SK-N-SH (cell line): ENCODE measurements around the gene BRI3. TPM values are rescaled to one million over a fixed set of nuclear protein-coding genes. Genes with fewer than 3 reads are reported as not detected.

Experiments
- CTCF ChIA-PET: fragments of 300-600, 350-600 bp; formaldehyde crosslinking; extraction: SDS; loops from one replicate; lab custom pipeline; 2021; lab: Yijun Ruan, JAX
- POLR2A ChIA-PET: fragments of 350-600 bp; sonication (Branson Sonifier 250); formaldehyde crosslinking; extraction: SDS; loops from one replicate; lab custom pipeline; 2020; ENCODE audit warnings: antibody characterized with exemption, inconsistent platforms; lab: Yijun Ruan, JAX
- DNase-seq: peaks from one replicate; pipeline ENCODE4 v3.0.0; 2012
- H2AFZ ChIP-seq: fragments of 200-600 bp; sonication (generic); 2 replicates; pipeline ENCODE4 v1.8.1; 2016; ENCODE audit warnings: antibody characterized with exemption, mild to moderate bottlenecking, low read depth
- H3F3A ChIP-seq: fragments of 200-600 bp; sonication (generic); replicated peaks from 2 replicates; pipeline ENCODE3; 2016; ENCODE audit warnings: antibody characterized with exemption, mild to moderate bottlenecking; ENCODE audit not compliant: insufficient read depth
- H3K27ac ChIP-seq, 2 experiments: fragments of 200-500 bp in 1 of 2; fragments of 200-600 bp in 1 of 2; sonication (Bioruptor generic) in 1 of 2; sonication (generic), shearing (Covaris generic) in 1 of 2; 2 replicates each; pipeline versions ENCODE4 v1.5.1 to v1.6.1; 2014 to 2016; ENCODE audit warnings: low read depth in 2 of 2, inconsistent platforms in 1 of 2, low read length in 1 of 2, mild to moderate bottlenecking in 1 of 2, mixed read lengths in 1 of 2
- H3K27me3 ChIP-seq: fragments of 200-600 bp; sonication (generic), shearing (Covaris generic); 2 replicates; pipeline ENCODE4 v1.6.1; 2016; ENCODE audit warnings: mixed run types; ENCODE audit not compliant: insufficient read depth
- H3K36me3 ChIP-seq, 2 experiments: fragments of 200-500 bp in 1 of 2; fragments of 200-600 bp in 1 of 2; sonication (Bioruptor generic) in 1 of 2; sonication (generic) in 1 of 2; replicated peaks in 1 of 2; 2 replicates each; pipeline versions ENCODE3 to v1.5.1; 2014 to 2016; ENCODE audit warnings: low read length in 1 of 2, mild to moderate bottlenecking in 1 of 2; ENCODE audit not compliant: insufficient read depth in 2 of 2, control insufficient read depth in 1 of 2
- H3K4me1 ChIP-seq, 2 experiments: fragments of 200-500 bp in 1 of 2; fragments of 200-600 bp in 1 of 2; sonication (Bioruptor generic) in 1 of 2; sonication (generic), shearing (Covaris generic) in 1 of 2; 2 replicates each; pipeline versions ENCODE4 v1.5.1 to v1.6.1; 2014 to 2016; ENCODE audit warnings: low read depth in 1 of 2, low read length in 1 of 2, mixed run types in 1 of 2; ENCODE audit not compliant: insufficient read depth in 2 of 2, control insufficient read depth in 1 of 2
- H3K4me2 ChIP-seq: fragments of 200-600 bp; sonication (generic), shearing (Covaris generic); 2 replicates; pipeline ENCODE4 v1.6.1; 2017; ENCODE audit warnings: mixed run types
- H3K4me3 ChIP-seq, 2 experiments: fragments of 200-500 bp in 1 of 2; fragments of 200-600 bp in 1 of 2; sonication (Bioruptor generic) in 1 of 2; sonication (generic), shearing (Covaris generic) in 1 of 2; 2 replicates each; pipeline versions ENCODE4 v1.5.1 to v1.8.1; 2014 to 2016; ENCODE audit warnings: low read depth in 2 of 2, inconsistent platforms in 1 of 2, low read length in 1 of 2, mild to moderate bottlenecking in 1 of 2, mixed read lengths in 1 of 2, moderate library complexity in 1 of 2
- H3K79me2 ChIP-seq: fragments of 200-600 bp; sonication (generic); 2 replicates; pipeline ENCODE4 v1.8.1; 2017; ENCODE audit warnings: mild to moderate bottlenecking; ENCODE audit not compliant: insufficient read depth
- H3K9ac ChIP-seq: fragments of 200-600 bp; sonication (generic); 2 replicates; pipeline ENCODE4 v1.6.1; 2017; ENCODE audit warnings: mixed run types
- H3K9me2 ChIP-seq: fragments of 200-600 bp; sonication (generic); 2 replicates; pipeline ENCODE4 v1.6.1; 2017; ENCODE audit warnings: mixed run types
- H3K9me3 ChIP-seq: fragments of 200-600 bp; sonication (generic); 2 replicates; pipeline ENCODE4 v1.6.1; 2017; ENCODE audit warnings: mixed run types, mild to moderate bottlenecking, moderate library complexity
- H4K20me1 ChIP-seq: fragments of 200-600 bp; sonication (generic); 2 replicates; pipeline ENCODE4 v1.6.1; 2017; ENCODE audit warnings: mild to moderate bottlenecking, mixed run types; ENCODE audit not compliant: insufficient read depth
- FOSL2 ChIP-seq: IDR thresholded peaks from 2 replicates; pipeline ENCODE4 v1.4.0; 2012; ENCODE audit warnings: low read depth, mild to moderate bottlenecking, moderate library complexity, borderline replicate concordance
- FOXJ3 ChIP-seq: sonication (generic); formaldehyde crosslinking; IDR thresholded peaks from 2 replicates; pipeline ENCODE4 v1.5.1; 2020; ENCODE audit warnings: mild to moderate bottlenecking, missing genetic modification reagents
- GABPA ChIP-seq: IDR thresholded peaks from 2 replicates; pipeline ENCODE4 v1.4.0; 2012; ENCODE audit warnings: low read depth, mild to moderate bottlenecking
- GATA2 ChIP-seq: sonication (generic); formaldehyde crosslinking; IDR thresholded peaks from 2 replicates; pipeline ENCODE4 v1.5.0; 2020; ENCODE audit warnings: mild to moderate bottlenecking, missing genetic modification reagents
- JUND ChIP-seq: IDR thresholded peaks from 2 replicates; pipeline ENCODE4 v1.4.0; 2012
- MEF2A ChIP-seq: IDR thresholded peaks from 2 replicates; pipeline ENCODE4 v1.4.0; 2012; ENCODE audit warnings: low read depth, borderline replicate concordance
- MXI1 ChIP-seq: IDR thresholded peaks from 2 replicates; pipeline ENCODE4 v1.6.1; 2012; ENCODE audit warnings: mild to moderate bottlenecking, low read depth, low read length, improper control_type of control experiment
- NFIC ChIP-seq: IDR thresholded peaks from 2 replicates; pipeline ENCODE4 v1.4.0; 2012; ENCODE audit warnings: borderline replicate concordance
- NRF1 ChIP-seq: IDR thresholded peaks from 2 replicates; pipeline ENCODE4 v1.6.1; 2012; ENCODE audit warnings: low read depth, mild to moderate bottlenecking, low read length
- RCOR1 ChIP-seq: fragments of 150-350 bp; IDR thresholded peaks from 2 replicates; pipeline ENCODE4 v1.6.1; 2017; ENCODE audit warnings: antibody characterized with exemption, low read length
- RFX5 ChIP-seq: IDR thresholded peaks from 2 replicates; pipeline ENCODE4 v1.6.1; 2012; ENCODE audit warnings: mild to moderate bottlenecking, improper control_type of control experiment, low read length
- SIN3A ChIP-seq: IDR thresholded peaks from 2 replicates; pipeline ENCODE4 v1.6.1; 2012; ENCODE audit warnings: low read depth, mild to moderate bottlenecking, low read length, moderate library complexity, borderline replicate concordance
- TAF1 ChIP-seq: IDR thresholded peaks from 2 replicates; pipeline ENCODE4 v1.6.1; 2012; ENCODE audit warnings: low read depth, mild to moderate bottlenecking, low read length, moderate library complexity, borderline replicate concordance
- TEAD4 ChIP-seq: IDR thresholded peaks from 2 replicates; pipeline ENCODE4 v1.4.0; 2012; ENCODE audit warnings: mild to moderate bottlenecking, borderline replicate concordance; ENCODE audit not compliant: insufficient read depth
- YY1 ChIP-seq: IDR thresholded peaks from 2 replicates; pipeline ENCODE4 v1.4.0; 2012; ENCODE audit warnings: low read depth, mild to moderate bottlenecking
- WGBS: methylation state at CpG from one replicate; pipeline ENCODE4 v1.1.6; 2017; ENCODE audit warnings: low lambda C conversion rate; 5-methylcytosine and 5-hydroxymethylcytosine counted together
- polyA plus RNA-seq, 3 experiments: library from polyadenylated mRNA; depleted of rRNA; stranded (reverse); fragments of >200 nt; gene quantifications; 2 replicates each; pipeline ENCODE4 v1.2.3, GENCODE V29; 2012
- TF ChIP-seq, protein P1 (sequence below): IDR thresholded peaks from 2 replicates; pipeline ENCODE4 v1.6.1; 2012; ENCODE audit warnings: mild to moderate bottlenecking, low read depth, low read length, moderate library complexity
- TF ChIP-seq, protein P2 (sequence below): IDR thresholded peaks from 2 replicates; pipeline ENCODE4 v1.4.0; 2012; ENCODE audit warnings: low read depth, borderline replicate concordance
- TF ChIP-seq, protein P3 (sequence below): IDR thresholded peaks from 2 replicates; pipeline ENCODE4 v1.4.0; 2012; ENCODE audit warnings: low read depth, borderline replicate concordance
- TF ChIP-seq, protein P4 (sequence below): fragments of 150-350 bp; IDR thresholded peaks from 2 replicates; pipeline ENCODE4 v1.6.1; 2017; ENCODE audit warnings: antibody characterized with exemption, low read length, low read depth, borderline replicate concordance

BRI3 gene
- polyA plus RNA-seq, 1 of the 3 experiments (the other 2 are of a cell fraction) = 128 TPM

DNA sequence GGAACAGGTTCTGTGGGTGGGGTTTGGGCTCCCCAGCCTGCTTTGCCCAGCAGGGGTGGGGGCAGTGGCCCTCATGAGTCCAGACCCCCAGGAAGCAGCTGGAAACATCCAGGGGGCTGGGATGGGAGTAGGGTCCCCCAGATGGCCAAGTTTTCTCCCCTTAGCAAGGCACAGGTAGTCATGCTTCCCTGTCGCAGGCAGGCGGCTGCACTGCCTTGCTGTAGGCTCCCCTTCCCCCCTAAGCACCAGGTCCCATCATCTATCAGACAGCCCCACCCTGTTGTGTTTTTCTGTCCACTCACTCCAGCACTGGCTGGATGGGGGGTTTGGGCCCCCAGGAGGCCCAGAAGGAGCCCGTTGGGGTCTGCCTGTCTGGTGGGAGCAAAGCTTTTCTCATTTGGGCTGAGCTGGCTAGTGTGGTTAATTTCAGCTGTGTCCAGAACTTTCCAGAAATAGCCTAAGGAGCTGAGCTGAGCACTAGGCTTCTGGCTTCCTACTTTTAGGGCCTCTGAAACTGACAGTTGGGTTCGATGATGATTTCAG lies 7.9 kb downstream of the BRI3 start:
- peaks cover 25% of the 10 kb centered on the region for H3F3A ChIP-seq
- no peak overlapping the region for H3K4me3 ChIP-seq
- H3K27me3 ChIP-seq = no peaks in the 10 kb centered on the region
- WGBS = 94% methylated on average over 2 of the region's 4 CpGs
- H3K9me2 ChIP-seq = no peaks in the 10 kb centered on the region
- TF ChIP-seq YY1 = no peak
- TF ChIP-seq RCOR1 = no peak
- TF ChIP-seq MEF2A = no peak
- TF ChIP-seq SIN3A = no peak
- TF ChIP-seq NRF1 = no peak
- TF ChIP-seq NFIC = no peak
- no peak for TF ChIP-seq FOSL2
- TF ChIP-seq GABPA = no peak
- TF ChIP-seq, protein P1, sequence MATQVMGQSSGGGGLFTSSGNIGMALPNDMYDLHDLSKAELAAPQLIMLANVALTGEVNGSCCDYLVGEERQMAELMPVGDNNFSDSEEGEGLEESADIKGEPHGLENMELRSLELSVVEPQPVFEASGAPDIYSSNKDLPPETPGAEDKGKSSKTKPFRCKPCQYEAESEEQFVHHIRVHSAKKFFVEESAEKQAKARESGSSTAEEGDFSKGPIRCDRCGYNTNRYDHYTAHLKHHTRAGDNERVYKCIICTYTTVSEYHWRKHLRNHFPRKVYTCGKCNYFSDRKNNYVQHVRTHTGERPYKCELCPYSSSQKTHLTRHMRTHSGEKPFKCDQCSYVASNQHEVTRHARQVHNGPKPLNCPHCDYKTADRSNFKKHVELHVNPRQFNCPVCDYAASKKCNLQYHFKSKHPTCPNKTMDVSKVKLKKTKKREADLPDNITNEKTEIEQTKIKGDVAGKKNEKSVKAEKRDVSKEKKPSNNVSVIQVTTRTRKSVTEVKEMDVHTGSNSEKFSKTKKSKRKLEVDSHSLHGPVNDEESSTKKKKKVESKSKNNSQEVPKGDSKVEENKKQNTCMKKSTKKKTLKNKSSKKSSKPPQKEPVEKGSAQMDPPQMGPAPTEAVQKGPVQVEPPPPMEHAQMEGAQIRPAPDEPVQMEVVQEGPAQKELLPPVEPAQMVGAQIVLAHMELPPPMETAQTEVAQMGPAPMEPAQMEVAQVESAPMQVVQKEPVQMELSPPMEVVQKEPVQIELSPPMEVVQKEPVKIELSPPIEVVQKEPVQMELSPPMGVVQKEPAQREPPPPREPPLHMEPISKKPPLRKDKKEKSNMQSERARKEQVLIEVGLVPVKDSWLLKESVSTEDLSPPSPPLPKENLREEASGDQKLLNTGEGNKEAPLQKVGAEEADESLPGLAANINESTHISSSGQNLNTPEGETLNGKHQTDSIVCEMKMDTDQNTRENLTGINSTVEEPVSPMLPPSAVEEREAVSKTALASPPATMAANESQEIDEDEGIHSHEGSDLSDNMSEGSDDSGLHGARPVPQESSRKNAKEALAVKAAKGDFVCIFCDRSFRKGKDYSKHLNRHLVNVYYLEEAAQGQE = no peak
- TF ChIP-seq GATA2 (CRISPR knock-in tag) = no peak
- no peak for TF ChIP-seq TEAD4
- TF ChIP-seq, protein P2, sequence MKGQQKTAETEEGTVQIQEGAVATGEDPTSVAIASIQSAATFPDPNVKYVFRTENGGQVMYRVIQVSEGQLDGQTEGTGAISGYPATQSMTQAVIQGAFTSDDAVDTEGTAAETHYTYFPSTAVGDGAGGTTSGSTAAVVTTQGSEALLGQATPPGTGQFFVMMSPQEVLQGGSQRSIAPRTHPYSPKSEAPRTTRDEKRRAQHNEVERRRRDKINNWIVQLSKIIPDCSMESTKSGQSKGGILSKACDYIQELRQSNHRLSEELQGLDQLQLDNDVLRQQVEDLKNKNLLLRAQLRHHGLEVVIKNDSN = no peak
- TF ChIP-seq MXI1 = no peak
- no peak for TF ChIP-seq JUND
- TF ChIP-seq FOXJ3 = no peak
- TF ChIP-seq TAF1 = no peak
- TF ChIP-seq, protein P3, sequence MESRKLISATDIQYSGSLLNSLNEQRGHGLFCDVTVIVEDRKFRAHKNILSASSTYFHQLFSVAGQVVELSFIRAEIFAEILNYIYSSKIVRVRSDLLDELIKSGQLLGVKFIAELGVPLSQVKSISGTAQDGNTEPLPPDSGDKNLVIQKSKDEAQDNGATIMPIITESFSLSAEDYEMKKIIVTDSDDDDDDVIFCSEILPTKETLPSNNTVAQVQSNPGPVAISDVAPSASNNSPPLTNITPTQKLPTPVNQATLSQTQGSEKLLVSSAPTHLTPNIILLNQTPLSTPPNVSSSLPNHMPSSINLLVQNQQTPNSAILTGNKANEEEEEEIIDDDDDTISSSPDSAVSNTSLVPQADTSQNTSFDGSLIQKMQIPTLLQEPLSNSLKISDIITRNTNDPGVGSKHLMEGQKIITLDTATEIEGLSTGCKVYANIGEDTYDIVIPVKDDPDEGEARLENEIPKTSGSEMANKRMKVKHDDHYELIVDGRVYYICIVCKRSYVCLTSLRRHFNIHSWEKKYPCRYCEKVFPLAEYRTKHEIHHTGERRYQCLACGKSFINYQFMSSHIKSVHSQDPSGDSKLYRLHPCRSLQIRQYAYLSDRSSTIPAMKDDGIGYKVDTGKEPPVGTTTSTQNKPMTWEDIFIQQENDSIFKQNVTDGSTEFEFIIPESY = no peak
- TF ChIP-seq RFX5 = no peak
- TF ChIP-seq, protein P4, sequence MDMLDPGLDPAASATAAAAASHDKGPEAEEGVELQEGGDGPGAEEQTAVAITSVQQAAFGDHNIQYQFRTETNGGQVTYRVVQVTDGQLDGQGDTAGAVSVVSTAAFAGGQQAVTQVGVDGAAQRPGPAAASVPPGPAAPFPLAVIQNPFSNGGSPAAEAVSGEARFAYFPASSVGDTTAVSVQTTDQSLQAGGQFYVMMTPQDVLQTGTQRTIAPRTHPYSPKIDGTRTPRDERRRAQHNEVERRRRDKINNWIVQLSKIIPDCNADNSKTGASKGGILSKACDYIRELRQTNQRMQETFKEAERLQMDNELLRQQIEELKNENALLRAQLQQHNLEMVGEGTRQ = no peak
- peak; percentile 35 for DNase-seq
- H4K20me1 ChIP-seq = peaks cover 92% of the 10 kb centered on the region
- H3K9ac ChIP-seq = no peak overlapping the region
- ChIA-PET CTCF (interaction anchor here (1.5 to 4.0 kb wide), 2 partner anchors 112 to 132 kb away, joined by 4 to 14 read pairs; partner anchors contain the start of gene BAIAP2L1), POLR2A (no interaction called here)
- H3K9me3 ChIP-seq = no peaks in the 10 kb centered on the region
- H3K27ac ChIP-seq = no peak overlapping the region; a peak in 1 of 4 replicates
- peaks cover 29 to 50% of the 10 kb centered on the region in 2 experiments for H3K36me3 ChIP-seq
- peaks cover 97% of the 10 kb centered on the region for H3K79me2 ChIP-seq
- H3K4me1 ChIP-seq = peaks cover 22 to 25% of the 10 kb centered on the region in 2 experiments; a peak in 3 of 4 replicates
- no peak overlapping the region for H2AFZ ChIP-seq
- no peak overlapping the region for H3K4me2 ChIP-seq
